ENCODE results near the gene NXT1.

- TF ChIP-seq, protein P1, sequence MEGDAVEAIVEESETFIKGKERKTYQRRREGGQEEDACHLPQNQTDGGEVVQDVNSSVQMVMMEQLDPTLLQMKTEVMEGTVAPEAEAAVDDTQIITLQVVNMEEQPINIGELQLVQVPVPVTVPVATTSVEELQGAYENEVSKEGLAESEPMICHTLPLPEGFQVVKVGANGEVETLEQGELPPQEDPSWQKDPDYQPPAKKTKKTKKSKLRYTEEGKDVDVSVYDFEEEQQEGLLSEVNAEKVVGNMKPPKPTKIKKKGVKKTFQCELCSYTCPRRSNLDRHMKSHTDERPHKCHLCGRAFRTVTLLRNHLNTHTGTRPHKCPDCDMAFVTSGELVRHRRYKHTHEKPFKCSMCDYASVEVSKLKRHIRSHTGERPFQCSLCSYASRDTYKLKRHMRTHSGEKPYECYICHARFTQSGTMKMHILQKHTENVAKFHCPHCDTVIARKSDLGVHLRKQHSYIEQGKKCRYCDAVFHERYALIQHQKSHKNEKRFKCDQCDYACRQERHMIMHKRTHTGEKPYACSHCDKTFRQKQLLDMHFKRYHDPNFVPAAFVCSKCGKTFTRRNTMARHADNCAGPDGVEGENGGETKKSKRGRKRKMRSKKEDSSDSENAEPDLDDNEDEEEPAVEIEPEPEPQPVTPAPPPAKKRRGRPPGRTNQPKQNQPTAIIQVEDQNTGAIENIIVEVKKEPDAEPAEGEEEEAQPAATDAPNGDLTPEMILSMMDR (conservative IDR thresholded peaks at IDR 0.05 in 1 of 2, IDR thresholded peaks at IDR 0.05 in 1 of 2; ENCODE audit: extremely low read depth in 1 of 2, insufficient read depth in 1 of 2, low read depth in 1 of 2, low read length in 2 of 2): no peak
- TF ChIP-seq EZH2 (IDR thresholded peaks at IDR 0.05; ENCODE audit: borderline replicate concordance, low read length): no peak
Measured at GRCh38 chr20:23365390-23366165, 15.0 kb downstream of the NXT1 start.
